NCI-H1417 (cell line): ENCODE measurements around the gene ITGB8.
"Not testable (repeated sequence)": the region's sequence is repeated elsewhere in the genome, so short reads cannot be mapped to it uniquely, and the experiment has no call there.

Experiments used
- DNase-seq, 3 experiments: peaks; one replicate each; lab custom pipeline; 2025; lab: John Stamatoyannopoulos, UW

ITGB8 gene

DNA sequence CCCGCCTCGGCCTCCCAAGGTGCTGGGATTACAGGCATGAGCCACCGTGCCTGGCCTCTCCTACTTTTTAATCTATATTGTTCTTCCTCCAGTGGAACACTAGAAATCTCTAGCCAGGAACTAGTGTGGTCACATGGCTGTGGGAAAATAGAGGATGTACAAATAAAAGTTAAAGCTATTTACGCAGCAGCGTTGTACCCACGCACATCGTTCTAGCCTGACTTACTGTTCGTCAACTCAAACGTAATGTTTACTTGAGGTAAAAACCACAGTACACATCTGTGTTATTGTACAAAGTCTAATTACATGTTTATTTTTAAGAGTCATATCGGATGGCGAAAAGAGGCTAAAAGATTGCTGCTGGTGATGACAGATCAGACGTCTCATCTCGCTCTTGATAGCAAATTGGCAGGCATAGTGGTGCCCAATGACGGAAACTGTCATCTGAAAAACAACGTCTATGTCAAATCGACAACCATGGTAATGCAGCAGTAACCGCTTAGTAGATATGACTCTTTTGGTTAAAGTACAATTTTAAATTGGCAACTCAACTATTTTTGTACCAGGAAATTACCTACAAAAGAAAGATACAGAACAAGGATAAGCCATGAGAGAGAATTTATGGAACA, 50.8 kb downstream of the ITGB8 start:
- DNase-seq, result no peak

DNA sequence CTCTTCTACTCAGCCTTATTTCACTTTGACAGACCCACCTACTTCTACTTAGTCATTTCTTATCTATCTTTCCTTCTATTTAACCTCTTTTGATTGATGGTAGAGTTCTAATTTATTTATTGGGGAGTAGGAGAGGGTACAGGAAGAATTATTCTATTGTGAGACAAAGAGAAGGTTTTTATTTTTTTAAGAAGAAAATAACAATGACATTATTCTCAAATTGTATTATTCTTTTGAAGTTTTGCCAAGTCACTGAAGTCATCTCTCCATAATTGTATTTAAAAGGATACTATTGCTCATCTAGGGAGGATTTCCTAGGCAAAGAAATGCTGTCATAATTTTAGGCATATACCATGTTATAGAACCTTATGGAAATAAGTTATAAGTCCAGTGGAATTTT, 52.7 kb downstream of the ITGB8 start:
- DNase-seq, result no peak

DNA sequence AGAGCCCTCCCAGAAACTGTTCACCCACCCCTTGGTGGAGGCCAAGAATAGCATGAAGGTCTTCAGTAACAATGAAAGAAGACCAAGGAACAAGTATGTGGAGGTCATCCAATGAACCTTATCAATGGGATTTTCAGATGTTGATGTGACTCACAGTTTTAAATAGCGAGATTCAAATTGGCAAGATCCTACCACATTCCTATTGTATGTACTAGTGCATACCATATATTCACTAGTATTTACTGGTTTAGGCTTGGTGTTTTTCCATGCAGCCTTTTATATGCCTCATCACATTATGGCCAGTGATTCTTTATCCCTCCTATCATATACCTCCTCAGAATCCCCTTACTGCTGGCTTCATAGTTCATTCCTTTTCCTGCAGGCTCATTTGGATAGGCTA, 54.4 kb downstream of the ITGB8 start:
- DNase-seq, result no peak

DNA sequence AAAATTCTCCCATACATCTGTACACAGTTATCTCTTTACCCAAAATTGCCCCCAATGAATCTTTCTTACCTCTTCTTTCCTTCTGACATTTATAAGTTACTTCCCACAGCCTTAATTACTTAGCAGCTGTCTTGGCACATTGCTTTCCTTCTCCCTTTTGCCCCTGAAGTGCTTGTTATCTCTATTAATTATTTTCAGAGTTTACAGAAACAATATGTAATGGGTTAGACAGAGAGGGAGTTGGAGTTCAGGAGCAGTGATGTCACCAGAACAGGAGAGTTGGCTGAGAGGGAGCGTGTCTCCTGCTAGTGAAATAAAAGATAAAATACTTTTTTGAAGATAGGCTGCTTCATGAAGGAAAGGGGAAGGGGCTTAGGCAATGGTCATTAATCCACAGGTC, 57.4 kb downstream of the ITGB8 start:
- DNase-seq, result no peak

DNA sequence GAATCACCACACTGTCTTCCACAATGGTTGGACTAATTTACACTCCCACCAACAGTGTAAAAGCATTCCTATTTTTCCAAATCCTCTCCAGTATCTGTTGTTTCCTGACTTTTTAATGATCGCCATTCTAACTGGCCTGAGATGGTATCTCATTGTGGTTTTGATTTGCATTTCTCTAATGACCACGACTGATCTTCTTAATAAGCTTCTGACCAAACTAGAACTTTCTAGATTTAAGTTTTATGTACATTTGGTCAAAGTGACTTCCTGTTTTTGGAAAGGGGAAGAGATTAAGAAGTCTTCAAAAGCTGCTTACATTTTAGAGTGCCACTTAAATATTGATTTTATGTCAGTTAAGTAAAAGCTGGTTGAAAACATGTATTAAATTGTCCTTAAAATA, 58.5 kb downstream of the ITGB8 start:
- not testable (repeated sequence) for DNase-seq

DNA sequence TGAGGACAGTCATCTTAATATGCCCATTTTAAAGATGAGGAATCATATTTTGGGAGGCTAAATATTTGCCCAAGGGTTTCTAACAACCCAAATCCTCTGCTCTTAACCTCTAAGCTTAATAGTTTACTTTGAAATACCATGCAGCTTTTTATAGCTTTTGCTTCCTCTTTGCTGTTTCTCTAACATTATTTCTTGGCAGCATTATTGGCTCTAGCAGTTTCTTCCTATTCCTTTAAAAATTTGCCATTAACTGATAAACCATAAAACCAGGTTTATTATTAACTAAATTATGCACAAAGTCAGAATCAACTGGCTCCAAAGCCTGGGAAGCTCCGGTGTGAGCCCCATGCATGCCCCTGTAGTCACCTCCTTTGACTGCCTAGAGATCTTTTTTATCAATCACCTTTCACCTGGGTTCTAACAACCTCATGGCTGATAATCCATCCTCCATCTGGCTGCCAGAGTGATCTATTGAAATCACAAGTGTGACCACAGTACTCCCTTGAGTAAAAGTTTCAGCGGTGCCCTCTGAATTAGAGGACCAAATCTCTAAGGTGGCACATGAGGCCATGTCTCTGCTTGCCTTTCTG, 62.4 kb downstream of the ITGB8 start:
- DNase-seq, result no peak

DNA sequence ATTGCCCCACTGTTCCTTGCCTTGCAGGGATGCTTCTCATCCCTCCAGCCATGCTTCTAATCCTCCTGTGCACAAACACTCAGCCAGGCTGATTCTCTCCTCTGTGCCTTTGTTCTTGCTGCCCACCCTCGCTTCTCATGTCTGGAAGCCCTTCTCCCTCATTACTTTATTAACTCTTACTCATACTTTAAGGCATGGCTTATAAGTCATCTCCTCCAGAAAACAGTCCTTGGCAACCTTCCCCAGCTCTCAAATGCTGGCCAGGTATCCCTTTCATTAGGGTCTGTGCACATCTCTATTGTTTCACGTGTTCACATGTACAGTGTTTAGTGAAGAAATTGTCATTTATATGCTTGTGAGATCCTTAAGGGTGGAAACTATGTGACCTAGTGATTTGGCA, 62.9 kb downstream of the ITGB8 start:
- DNase-seq, result no peak

DNA sequence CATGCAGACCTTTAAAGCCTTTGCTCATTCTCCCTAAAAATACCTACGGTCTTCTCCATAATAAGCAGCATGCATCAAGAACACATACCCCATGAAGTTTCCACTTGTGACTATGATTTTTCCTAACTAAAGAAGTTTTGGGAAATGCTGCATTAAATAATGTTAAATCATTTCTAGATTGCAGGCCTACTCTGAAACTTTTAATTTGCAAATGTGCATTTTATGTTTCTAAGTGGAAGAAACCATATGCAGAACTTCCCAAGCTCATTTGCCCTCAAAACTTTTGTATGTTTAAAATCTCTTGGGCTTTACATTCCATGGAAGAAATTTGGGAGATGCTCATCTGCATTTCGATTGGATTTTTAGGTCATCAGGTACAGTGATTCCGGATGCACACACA, 63.6 kb downstream of the ITGB8 start:
- no peak for DNase-seq

DNA sequence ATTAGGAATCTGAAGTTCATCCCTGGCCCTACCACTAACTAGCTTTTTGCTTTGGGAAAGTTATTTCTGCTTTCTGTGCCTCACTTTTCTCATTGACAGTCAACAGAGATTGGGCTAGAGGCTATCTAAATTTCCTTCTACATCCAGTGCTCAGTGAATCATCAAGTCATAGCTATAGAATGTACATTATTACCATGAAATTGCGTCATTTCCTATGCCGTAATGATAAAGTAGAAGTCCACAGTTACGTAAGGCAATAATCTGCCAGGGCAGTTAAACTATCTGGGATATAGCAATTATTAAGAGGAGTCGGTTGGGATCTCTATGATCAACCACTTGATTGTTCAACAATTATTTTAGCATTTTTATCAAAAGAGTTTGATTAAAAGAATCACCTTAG, 64.4 kb downstream of the ITGB8 start:
- no peak for DNase-seq

DNA sequence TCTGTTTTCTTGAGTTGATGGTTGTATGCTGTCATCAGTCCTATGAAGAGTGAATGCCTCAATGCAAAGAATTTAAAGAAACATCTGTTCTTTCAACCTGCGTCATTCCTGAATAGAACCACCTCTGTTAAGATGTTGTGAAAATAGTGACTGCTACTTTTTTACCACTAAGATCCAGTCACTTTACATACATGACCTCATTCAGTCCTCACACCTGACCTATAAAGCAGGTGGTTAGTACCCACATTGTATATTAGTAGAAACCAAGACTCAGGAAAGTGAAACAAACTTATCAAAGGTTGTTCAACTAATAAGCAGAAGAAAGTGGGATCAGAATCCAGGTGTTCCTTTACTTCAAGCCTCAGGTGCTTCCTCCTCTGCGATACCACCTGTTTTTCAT, 64.8 kb downstream of the ITGB8 start:
- no peak for DNase-seq

DNA sequence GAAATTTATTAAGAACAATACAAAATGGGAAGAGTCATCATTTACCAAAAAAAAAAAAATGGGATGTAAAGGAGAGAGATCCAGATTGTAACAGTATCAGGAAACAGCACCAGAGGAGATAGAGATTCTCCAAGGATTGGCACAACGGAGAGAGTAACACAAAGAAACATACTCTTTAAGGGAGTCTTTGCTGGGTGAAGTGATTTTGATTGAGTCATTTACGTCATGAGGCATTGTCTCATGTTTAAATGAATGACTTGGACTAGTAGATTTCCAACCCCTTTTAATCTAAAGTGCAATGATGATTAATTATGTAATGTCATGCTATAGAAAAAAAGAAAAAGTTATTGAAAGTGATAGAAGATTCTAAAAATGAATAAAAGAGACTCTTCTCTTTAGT, 68.8 kb downstream of the ITGB8 start:
- DNase-seq, result no peak

DNA sequence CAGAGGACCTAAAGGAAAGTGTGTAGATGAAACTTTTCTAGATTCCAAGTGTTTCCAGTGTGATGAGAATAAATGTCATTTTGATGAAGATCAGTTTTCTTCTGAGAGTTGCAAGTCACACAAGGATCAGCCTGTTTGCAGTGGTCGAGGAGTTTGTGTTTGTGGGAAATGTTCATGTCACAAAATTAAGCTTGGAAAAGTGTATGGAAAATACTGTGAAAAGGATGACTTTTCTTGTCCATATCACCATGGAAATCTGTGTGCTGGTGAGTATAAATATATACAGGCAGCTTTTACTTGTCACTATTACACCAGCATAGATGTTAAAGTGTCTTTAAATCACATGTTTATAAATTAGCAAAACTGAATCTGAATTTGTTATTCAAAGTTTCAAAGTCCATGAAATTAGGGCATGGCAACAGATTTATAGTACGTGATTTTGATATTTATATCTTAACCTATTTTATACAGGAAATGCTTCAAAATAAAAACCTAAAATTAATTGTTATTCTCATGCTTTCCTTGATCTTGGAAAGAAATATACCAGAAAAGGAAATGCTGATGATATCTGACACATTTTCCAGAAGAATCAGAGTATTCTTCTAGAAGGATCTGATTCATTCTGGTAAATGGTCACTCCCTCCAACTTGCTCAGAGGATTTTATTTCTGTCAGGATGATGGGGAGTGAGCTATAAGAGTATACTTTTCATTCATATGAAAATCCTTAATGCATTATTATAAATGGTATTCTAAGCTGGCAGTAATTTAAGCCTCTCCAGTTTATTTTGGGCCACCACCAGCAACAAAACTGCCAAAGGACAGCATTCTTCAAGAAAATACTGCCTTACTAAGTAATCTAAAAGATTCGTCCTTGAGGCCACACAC, 71.4 kb downstream of the ITGB8 start:
- DNase-seq, result no peak

DNA sequence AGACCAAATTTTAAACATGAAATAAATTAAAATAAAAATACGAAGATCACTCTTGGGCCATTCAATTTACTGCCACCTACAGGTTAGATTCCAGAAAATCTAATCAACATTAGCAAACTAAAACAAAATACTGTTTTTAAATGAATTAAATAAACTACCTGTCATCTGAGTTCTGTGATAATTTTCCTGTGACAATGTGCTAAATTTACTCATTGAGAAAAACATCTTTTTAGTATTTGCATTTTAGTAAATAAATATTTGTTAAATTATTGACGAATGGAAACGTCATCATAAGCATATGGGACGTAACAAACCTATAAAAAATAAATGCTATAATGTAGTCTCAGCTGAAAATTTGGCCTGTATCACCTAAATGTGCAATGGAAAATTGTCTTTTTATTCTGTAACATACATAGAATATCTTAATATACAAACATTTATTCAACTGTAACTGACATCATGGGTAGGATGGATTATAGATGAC, 72.1 kb downstream of the ITGB8 start:
- no peak for DNase-seq

DNA sequence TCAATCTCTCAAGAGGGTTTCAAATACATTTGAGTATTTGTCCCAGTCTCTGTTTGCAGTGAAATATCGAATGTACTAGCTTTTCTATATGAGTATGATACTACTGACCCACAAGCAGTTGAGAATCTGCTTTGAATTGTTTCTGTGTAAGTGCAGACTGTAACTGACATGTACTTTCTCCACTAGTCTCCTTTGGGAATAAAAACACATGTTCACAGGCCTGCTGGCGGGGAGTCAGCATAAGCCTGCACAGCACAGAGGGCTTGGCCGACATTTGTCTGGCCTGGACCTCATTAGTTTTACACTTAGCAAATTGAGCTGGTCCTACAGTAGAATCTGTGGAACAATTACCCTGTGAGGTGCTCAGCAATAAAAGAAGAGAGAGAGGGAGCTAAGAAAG, 72.6 kb downstream of the ITGB8 start:
- no peak for DNase-seq

DNA sequence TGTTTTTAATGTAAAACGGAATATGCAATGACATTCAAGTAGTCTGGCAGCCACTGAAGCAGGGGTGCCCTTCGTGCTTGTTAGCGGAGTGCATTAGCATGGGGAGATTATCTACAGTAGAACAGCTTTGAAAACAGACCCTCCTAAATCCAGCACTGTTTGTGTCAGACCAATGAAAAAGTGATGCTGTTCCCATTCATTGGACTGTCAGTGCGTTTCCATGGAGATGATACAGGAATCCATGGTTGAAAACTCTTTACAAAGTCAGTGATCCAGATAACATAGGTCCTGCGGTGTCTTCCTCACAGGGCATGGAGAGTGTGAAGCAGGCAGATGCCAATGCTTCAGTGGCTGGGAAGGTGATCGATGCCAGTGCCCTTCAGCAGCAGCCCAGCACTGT, 73.6 kb downstream of the ITGB8 start:
- DNase-seq, result no peak

DNA sequence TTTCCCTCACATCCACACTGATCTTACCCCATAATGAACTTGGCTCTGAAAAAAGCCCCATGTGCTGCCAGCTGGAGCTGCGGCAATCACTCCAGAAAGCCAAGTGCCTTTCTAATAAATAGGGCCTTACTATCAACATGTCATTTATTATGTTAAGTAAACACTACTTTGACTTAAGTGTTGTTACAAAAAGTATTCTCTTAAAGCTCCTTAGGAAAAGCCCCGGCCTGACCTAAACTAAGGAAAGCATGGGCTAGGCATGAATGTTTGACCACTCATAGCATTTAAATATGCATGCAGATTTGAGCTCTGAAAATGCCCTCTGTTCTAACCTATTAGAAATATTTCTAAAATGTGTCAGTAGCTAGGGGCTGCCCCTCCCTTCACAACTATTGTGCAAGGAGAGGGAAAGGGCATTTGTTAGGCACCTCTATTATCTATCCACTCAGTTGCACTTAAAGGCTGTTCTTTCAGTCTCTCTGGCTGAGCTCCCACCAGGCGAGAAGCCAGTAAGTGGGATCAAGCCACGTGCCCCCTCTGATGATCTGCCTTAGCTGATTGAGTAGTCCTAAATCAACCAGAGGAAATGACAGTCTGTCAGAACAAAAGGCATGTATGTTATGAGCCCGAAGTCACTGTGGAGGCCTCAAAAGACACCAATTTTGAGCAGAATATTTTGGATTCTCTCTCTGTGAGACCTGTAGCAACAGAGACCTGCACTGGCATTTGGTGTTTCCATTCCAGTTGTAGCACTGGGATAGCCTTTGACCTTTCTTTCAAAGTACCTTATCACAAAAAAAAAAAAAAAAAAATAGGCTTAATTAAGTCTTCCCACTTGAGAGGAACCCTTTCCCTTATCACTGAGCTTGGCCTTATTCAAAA, 77.1 kb downstream of the ITGB8 start:
- peak; percentile 85 to 97 (median 86) for DNase-seq

DNA sequence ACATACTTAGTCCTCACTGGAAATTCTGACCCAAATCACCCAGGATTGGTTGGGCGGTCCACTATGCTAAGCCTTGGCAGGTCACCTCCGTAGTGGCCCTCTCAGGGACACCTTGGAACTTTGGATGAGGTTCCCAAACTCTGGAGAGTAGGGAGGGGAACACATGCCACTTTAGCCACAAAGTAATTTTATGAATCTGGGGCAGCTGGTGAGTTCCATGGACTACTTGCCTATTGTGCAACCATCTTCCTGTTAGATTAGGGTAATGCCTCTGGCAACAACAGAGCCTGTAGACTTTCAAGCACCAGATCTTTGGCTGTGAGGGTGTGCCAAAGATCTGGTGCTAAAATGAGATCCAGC, 77.7 kb downstream of the ITGB8 start:
- DNase-seq, result peak in 2 of 3 experiments; percentile 42 to 70

DNA sequence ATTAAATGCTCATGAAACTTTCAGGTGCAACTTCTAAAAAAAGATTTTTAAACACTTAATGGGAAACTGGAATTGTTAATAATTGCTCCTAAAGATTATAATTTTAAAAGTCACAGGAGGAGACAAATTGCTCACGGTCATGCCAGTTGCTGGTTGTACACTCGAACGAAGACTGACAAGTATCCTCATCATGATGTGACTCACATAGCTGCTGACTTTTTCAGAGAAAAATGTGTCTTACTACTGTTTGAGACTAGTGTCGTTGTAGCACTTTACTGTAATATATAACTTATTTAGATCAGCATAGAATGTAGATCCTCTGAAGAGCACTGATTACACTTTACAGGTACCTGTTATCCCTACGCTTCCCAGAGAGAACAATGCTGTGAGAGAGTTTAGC, 79.3 kb downstream of the ITGB8 start:
- peak in 2 of 3 experiments; percentile 23 to 61 for DNase-seq

DNA sequence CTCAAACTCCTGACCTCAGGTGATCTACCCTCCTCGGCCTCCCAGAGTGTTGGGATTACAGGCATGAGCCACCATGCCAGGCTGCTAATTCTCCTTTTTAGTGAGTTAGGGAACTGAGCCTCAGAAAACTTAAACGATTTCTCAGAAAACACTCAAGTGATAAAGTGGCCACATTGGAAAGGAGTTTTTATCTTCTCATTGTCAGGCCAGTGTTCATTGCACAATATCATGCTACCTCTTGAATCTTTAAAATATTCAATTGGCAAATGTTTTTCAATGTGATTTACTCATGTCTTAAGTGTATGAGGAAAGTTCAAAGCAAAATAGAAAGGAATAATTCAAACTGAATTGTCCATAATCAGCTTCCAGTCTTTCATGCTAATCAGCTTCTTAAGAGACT, 80.7 kb downstream of the ITGB8 start:
- no peak for DNase-seq

DNA sequence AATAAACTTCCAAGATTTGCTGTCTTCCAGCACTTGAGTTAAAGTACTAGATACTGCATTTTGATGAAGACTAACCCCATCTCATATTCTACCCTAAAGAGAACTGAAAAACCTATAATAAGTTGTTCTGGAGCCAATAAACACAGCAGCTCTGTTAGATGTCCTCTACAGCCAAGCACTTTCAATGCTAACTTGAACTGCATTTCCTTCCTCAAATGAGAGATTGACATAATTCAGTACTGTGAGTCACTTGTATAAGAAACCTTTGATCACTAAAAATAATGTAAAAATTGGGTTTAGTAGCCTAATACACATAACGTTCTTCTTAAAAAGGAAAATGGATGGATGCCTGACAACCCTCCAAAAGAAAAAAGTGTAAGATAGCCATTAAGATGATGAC, 81.3 kb downstream of the ITGB8 start:
- DNase-seq, result no peak

DNA sequence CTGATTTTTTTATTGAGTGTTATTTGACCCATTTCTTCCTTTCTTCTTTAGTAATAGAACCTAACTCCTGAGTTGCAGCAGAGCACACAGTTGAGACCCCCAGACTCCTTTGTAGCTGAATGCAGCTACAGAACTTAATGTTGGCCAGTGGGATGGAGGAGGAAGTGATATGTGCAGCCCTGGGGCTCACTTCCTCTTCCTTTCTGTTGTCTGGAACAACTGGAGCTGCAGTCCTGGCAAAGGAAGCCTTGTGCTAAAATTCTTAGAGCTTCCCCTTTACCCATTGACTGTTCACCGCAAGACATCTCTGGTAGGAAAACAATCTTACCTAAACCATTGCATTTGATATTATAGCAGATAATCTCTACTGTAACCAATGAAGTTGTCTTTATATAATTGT, 86.6 kb downstream of the ITGB8 start:
- no peak for DNase-seq

DNA sequence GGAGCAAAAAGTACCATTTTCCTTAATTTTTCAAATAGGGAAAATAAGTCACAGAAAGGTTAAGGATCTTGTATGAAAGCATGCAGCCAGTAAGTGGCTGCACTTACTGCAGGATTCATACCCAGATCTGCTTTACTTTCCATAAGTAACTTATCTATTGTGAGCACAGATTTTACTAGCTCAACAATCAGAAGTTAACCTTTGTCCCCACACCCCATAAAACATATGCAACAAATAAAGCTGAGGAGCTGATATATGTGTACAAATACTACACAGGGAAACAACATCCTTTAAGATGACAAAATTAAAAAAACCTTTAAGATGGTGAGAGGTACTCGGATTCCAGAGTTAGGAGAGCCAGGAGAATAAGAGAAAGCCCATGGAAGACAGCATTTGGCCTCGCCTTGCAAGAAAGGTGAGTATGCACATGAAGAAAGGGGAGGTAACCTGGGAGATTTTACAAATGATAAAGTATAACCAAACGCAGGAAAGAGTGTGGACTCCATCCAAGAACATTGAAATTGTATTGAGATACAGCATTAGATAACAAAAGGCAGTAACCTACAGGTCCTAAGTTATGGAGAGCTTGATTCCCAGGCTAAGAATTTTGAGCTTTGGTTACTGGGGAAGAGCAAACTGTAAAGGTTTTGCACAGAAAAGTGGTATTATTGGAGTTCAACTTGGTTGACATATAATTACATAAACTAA, 87.1 kb downstream of the ITGB8 start:
- DNase-seq, result no peak
